PC-3 (cell line): ENCODE results near the gene KCNH1. TPM values are rescaled to one million over a fixed set of nuclear protein-coding genes. Genes with fewer than 3 reads are reported as not detected.

Experiments
- ATAC-seq: fragments of 200-7000 bp; cut with Tn5 transposase; 2 replicates; pipeline ENCODE4 v1.9.1; 2020; ENCODE audit warnings: mild to moderate bottlenecking, moderate library complexity
- BruUV-seq: library from RNA; stranded (reverse); fragments of 400-500 nt; replicated peaks from 2 replicates; lab custom pipeline; 2021; lab: Mats Ljungman, UMichigan
- CTCF ChIA-PET: fragments of 300-600 bp; sonication (Branson Sonifier 250); formaldehyde crosslinking; loops from one replicate; lab custom pipeline; 2022; ENCODE audit warnings: antibody characterized with exemption; lab: Charles Lee
- POLR2A ChIA-PET: fragments of 300-600 bp; sonication (Branson Sonifier 250); formaldehyde crosslinking; loops from one replicate; lab custom pipeline; 2022; ENCODE audit warnings: antibody characterized with exemption; ENCODE audit not compliant: unreplicated experiment; lab: Charles Lee
- DNase-seq: peaks from one replicate; pipeline ENCODE4 v3.0.0-alpha.2; 2015
- H2AFZ ChIP-seq: fragments of 300-600 bp; sonication (generic); 2 replicates; pipeline ENCODE4 v1.6.0; 2016; ENCODE audit warnings: antibody characterized with exemption, low read length
- H3F3A ChIP-seq: fragments of 300-600 bp; sonication (generic); one replicate; pipeline ENCODE4 v1.6.0; 2017; ENCODE audit warnings: antibody characterized with exemption, low read length, control low read depth, mild to moderate bottlenecking; ENCODE audit not compliant: unreplicated experiment
- H3K27ac ChIP-seq: fragments of 300-600 bp; sonication (generic); 2 replicates; pipeline ENCODE4 v1.5.1; 2016; ENCODE audit warnings: mild to moderate bottlenecking, low read length
- H3K27me3 ChIP-seq: fragments of 300-600 bp; sonication (generic); 2 replicates; pipeline ENCODE4 v1.6.1; 2016; ENCODE audit warnings: low read length, mixed read lengths
- H3K36me3 ChIP-seq: fragments of 300-600 bp; sonication (generic); 2 replicates; pipeline ENCODE4 v1.6.1; 2016; ENCODE audit warnings: low read depth, mixed run types, low read length, mixed read lengths
- H3K4me1 ChIP-seq: fragments of 300-600 bp; sonication (generic); 2 replicates; pipeline ENCODE4 v1.5.1; 2016; ENCODE audit warnings: low read length; ENCODE audit not compliant: insufficient read depth
- H3K4me2 ChIP-seq: fragments of 300-600 bp; sonication (generic); 2 replicates; pipeline ENCODE4 v1.6.0; 2016; ENCODE audit warnings: low read length
- H3K4me3 ChIP-seq: fragments of 300-600 bp; sonication (generic); 2 replicates; pipeline ENCODE4 v1.5.1; 2016; ENCODE audit warnings: mild to moderate bottlenecking, low read length, mixed read lengths
- H3K79me2 ChIP-seq: fragments of 300-600 bp; sonication (generic); 2 replicates; pipeline ENCODE4 v1.6.1; 2017; ENCODE audit warnings: low read length, mixed read lengths
- H3K9ac ChIP-seq: fragments of 300-600 bp; sonication (generic); 2 replicates; pipeline ENCODE4 v1.6.0; 2016; ENCODE audit warnings: mild to moderate bottlenecking, low read length
- H3K9me2 ChIP-seq: fragments of 300-600 bp; sonication (generic); replicated peaks from 2 replicates; pipeline ENCODE4 v1.6.1; 2016; ENCODE audit warnings: mixed run types, low read length, mixed read lengths
- H3K9me3 ChIP-seq: fragments of 300-600 bp; sonication (generic); 2 replicates; pipeline ENCODE4 v1.6.1; 2016; ENCODE audit warnings: low read length, mixed read lengths
- H4K20me1 ChIP-seq: fragments of 300-600 bp; sonication (generic); 2 replicates; pipeline ENCODE4 v1.6.1; 2016; ENCODE audit warnings: low read length, mixed read lengths
- CTCF ChIP-seq: fragments of 300-600 bp; sonication (generic); conservative IDR thresholded peaks from 2 replicates; pipeline ENCODE4 v1.5.1; 2017; ENCODE audit warnings: antibody characterized with exemption, low read depth, mild to moderate bottlenecking, low read length
- EZH2 ChIP-seq: fragments of 300-600 bp; sonication (generic); IDR thresholded peaks from one replicate; pipeline ENCODE4 v1.6.1; 2017; ENCODE audit warnings: antibody characterized with exemption, mild to moderate bottlenecking, low read length; ENCODE audit not compliant: unreplicated experiment
- EZH2phosphoT487 ChIP-seq: fragments of 300-600 bp; sonication (generic); IDR thresholded peaks from 2 replicates; pipeline ENCODE4 v1.6.1; 2018; ENCODE audit warnings: mild to moderate bottlenecking, antibody characterized with exemption, low read length, borderline replicate concordance
- intact Hi-C: fragments of 100-400 bp; cut with micrococcal nuclease; formaldehyde crosslinking; loops from 2 replicates; pipeline ENCODE4 v1.9.0; 2023
- total RNA-seq: library from RNA; depleted of rRNA; stranded (reverse); fragments of >200 nt; gene quantifications from 2 replicates; pipeline ENCODE4 v1.2.3, GENCODE V29; 2014

The KCNH1 gene
- total RNA-seq, 1 experiment from 2014 or later = not detected

- DNase-seq = no peak
- Histone ChIP-seq H3K9me3 (no peaks in the 10 kb centered on the region), H3K4me2 (no peak overlapping the region), H4K20me1 (no peaks in the 10 kb centered on the region), H3F3A (no peaks in the 10 kb centered on the region), H3K9ac (no peak overlapping the region), H3K4me3 (no peak overlapping the region), H3K9me2 (no peaks in the 10 kb centered on the region), H3K4me1 (no peaks in the 10 kb centered on the region), H3K79me2 (no peaks in the 10 kb centered on the region), H3K27ac (no peak overlapping the region), H3K27me3 (0 out of 2 replicates have a peak, but pooled peaks cover 11% of the 10 kb centered on the region), H3K36me3 (no peaks in the 10 kb centered on the region), H2AFZ (no peak overlapping the region)
- ATAC-seq = no peak
- ChIA-PET CTCF (no interaction called here), POLR2A (no interaction called here)
- no TSS peak for BruUV-seq
- intact Hi-C loops = no loop called here
- TF ChIP-seq EZH2 (no peak), CTCF (no peak), EZH2phosphoT487 (no peak)
Observed at GRCh38 chr1:210633636-210634035, 500.3 kb downstream of the KCNH1 start.

GRCh38 chr1:210633140-210633539 is 500.8 kb downstream of the KCNH1 start:
- no peaks in the 10 kb centered on the region for H3K4me1 ChIP-seq
- no peaks in the 10 kb centered on the region for H3K9me2 ChIP-seq
- TF ChIP-seq EZH2phosphoT487 (no peak), CTCF (no peak), EZH2 (no peak)
- ChIA-PET POLR2A (no interaction called here), CTCF (no interaction called here)
- no peak overlapping the region for H3K4me2 ChIP-seq
- no peaks in the 10 kb centered on the region for H3K79me2 ChIP-seq
- no peaks in the 10 kb centered on the region for H4K20me1 ChIP-seq
- intact Hi-C loops = no loop called here
- 0 out of 2 replicates have a peak, but pooled peaks cover 11% of the 10 kb centered on the region for H3K27me3 ChIP-seq
- DNase-seq (no peak), ATAC-seq (no peak)
- no peaks in the 10 kb centered on the region for H3K9me3 ChIP-seq
- H3K4me3 ChIP-seq = no peak overlapping the region
- no TSS peak for BruUV-seq
- no peak overlapping the region for H3K9ac ChIP-seq
- H2AFZ ChIP-seq = no peak overlapping the region
- H3F3A ChIP-seq = no peaks in the 10 kb centered on the region
- H3K27ac ChIP-seq = no peak overlapping the region
- H3K36me3 ChIP-seq = no peaks in the 10 kb centered on the region

- Histone ChIP-seq H3K4me2 (no peak overlapping the region), H4K20me1 (no peaks in the 10 kb centered on the region), H3K9me3 (no peaks in the 10 kb centered on the region), H3K4me1 (no peaks in the 10 kb centered on the region), H3K27me3 (peaks cover 10% of the 10 kb centered on the region; the same call in 1 of the 2 replicates), H3K36me3 (no peaks in the 10 kb centered on the region), H3F3A (no peaks in the 10 kb centered on the region), H2AFZ (no peak overlapping the region), H3K9ac (no peak overlapping the region), H3K79me2 (no peaks in the 10 kb centered on the region), H3K9me2 (no peaks in the 10 kb centered on the region), H3K4me3 (no peak overlapping the region), H3K27ac (no peak overlapping the region)
- DNase-seq = no peak
- no peak for ATAC-seq
- ChIA-PET CTCF (no interaction called here), POLR2A (no interaction called here)
- intact Hi-C loops = no loop called here
- TF ChIP-seq EZH2 (no peak), CTCF (no peak), EZH2phosphoT487 (no peak)
- no TSS peak for BruUV-seq
Observed at GRCh38 chr1:210631399-210631798, 502.5 kb downstream of the KCNH1 start.
